Fibroblast of pulmonary artery (primary cell): ENCODE data around the gene FGF11.

Source experiments
- DNase-seq: peaks from one replicate; pipeline ENCODE4 v3.0.0-alpha.2; 2010; ENCODE audit warnings: low read depth
- H3K4me3 ChIP-seq: replicated peaks from 2 replicates; pipeline ENCODE4 v1.5.1; 2011; ENCODE audit warnings: low read depth, mild to moderate bottlenecking, control low read depth, low read length, moderate library complexity
- CTCF ChIP-seq: IDR thresholded peaks from 2 replicates; pipeline ENCODE4 v1.5.1; 2011; ENCODE audit warnings: mild to moderate bottlenecking, control low read depth, low read length, inconsistent platforms; ENCODE audit errors: missing control alignments

FGF11 gene

GRCh38 chr17:7493941-7494340, 54.6 kb downstream of the FGF11 start:
- no peak for TF ChIP-seq CTCF
- no peak overlapping the region for H3K4me3 ChIP-seq
- no peak for DNase-seq
